CD4-positive, alpha-beta memory T cell (primary cell): ENCODE measurements around the gene DEPDC7. TPM values are rescaled to one million over a fixed set of nuclear protein-coding genes. Genes with fewer than 3 reads are reported as not detected.
A peak's percentile ranks its signal among the peaks of the same experiment; 100 is the strongest.

Source experiments
- CTCF ChIA-PET: fragments of 350-600 bp; sonication (Branson Sonifier 250); formaldehyde crosslinking; loops from one replicate; lab custom pipeline; 2021; ENCODE audit warnings: inconsistent platforms; ENCODE audit not compliant: partially characterized antibody; lab: Charles Lee
- POLR2A ChIA-PET: fragments of 350-600 bp; sonication (Branson Sonifier 250); formaldehyde crosslinking; loops from one replicate; lab custom pipeline; 2021; ENCODE audit not compliant: partially characterized antibody; lab: Charles Lee
- DNase-seq, 5 donors: peaks; one replicate each; pipeline versions ENCODE4 v3.0.0 to v3.0.0-alpha.2; 2020 to 2022; ENCODE audit warnings: mixed read lengths in 1 of 5
- H3K27ac ChIP-seq: one replicate; pipeline ENCODE4 v1.7.0; 2013; ENCODE audit warnings: low read depth, low read length
- H3K27me3 ChIP-seq: 2 replicates; pipeline ENCODE4 v1.7.0; 2013; ENCODE audit warnings: mild to moderate bottlenecking, low read length, moderate library complexity; ENCODE audit not compliant: insufficient read depth
- H3K36me3 ChIP-seq: 2 replicates; pipeline ENCODE4 v1.7.0; 2013; ENCODE audit warnings: mild to moderate bottlenecking, low read length, moderate library complexity; ENCODE audit not compliant: insufficient read depth
- H3K4me1 ChIP-seq: 2 replicates; pipeline ENCODE4 v1.7.0; 2013; ENCODE audit warnings: mild to moderate bottlenecking, low read length, moderate library complexity; ENCODE audit not compliant: insufficient read depth
- H3K4me3 ChIP-seq, 2 donors: one replicate each; pipeline ENCODE4 v1.7.0; 2013; ENCODE audit warnings: low read length in 2 of 2, mild to moderate bottlenecking in 1 of 2
- H3K9me3 ChIP-seq, 2 donors: one replicate each; pipeline ENCODE4 v1.7.0; 2013; ENCODE audit warnings: low read length in 2 of 2, control low read depth in 1 of 2; ENCODE audit not compliant: control insufficient read depth in 1 of 2
- H3K27ac Mint-ChIP-seq, 7 donors: one replicate each; pipeline ENCODE4 v1.8.0; 2020 to 2021; ENCODE audit warnings: mixed read lengths in 7 of 7, mild to moderate bottlenecking in 6 of 7, inconsistent platforms in 3 of 7, moderate library complexity in 3 of 7
- H3K27me3 Mint-ChIP-seq, 2 donors: one replicate each; pipeline ENCODE4 v1.8.0; 2020 to 2021; ENCODE audit warnings: mixed read lengths in 2 of 2
- H3K36me3 Mint-ChIP-seq, 2 donors: one replicate each; pipeline ENCODE4 v1.8.0; 2020 to 2021; ENCODE audit warnings: mixed read lengths in 2 of 2, inconsistent platforms in 1 of 2, mild to moderate bottlenecking in 1 of 2
- H3K4me1 Mint-ChIP-seq, 4 donors: one replicate each; pipeline ENCODE4 v1.8.0; 2020 to 2021; ENCODE audit warnings: mixed read lengths in 4 of 4, mild to moderate bottlenecking in 1 of 4
- H3K4me3 Mint-ChIP-seq, 8 donors: one replicate each; pipeline ENCODE4 v1.8.0; 2020 to 2021; ENCODE audit warnings: mixed read lengths in 8 of 8, mild to moderate bottlenecking in 7 of 8, moderate library complexity in 6 of 8, inconsistent platforms in 3 of 8
- H3K9me3 Mint-ChIP-seq, 8 donors: one replicate each; pipeline ENCODE4 v1.8.0; 2020 to 2021; ENCODE audit warnings: mixed read lengths in 8 of 8, mild to moderate bottlenecking in 5 of 8, inconsistent platforms in 3 of 8, moderate library complexity in 1 of 8
- intact Hi-C: fragments of 100-400 bp; cut with micrococcal nuclease; formaldehyde crosslinking; loops from one replicate; pipeline ENCODE4 v1.15.1; 2023
- polyA plus RNA-seq, 2 donors: library from polyadenylated mRNA; unstranded; fragments of 300-500 nt; fragmentation: Illumina TruSeq; gene quantifications; one replicate each; pipeline ENCODE4 v1.2.3, GENCODE V29; 2021
- total RNA-seq, 2 experiments: library from RNA; stranded (reverse); gene quantifications; one replicate each; pipeline ENCODE4 v1.2.3, GENCODE V29; 2021

The DEPDC7 gene
- total and polyA plus RNA-seq, 4 experiments from 2014 or later = 0.37 to 1.9 (median 1.0) TPM

DNA sequence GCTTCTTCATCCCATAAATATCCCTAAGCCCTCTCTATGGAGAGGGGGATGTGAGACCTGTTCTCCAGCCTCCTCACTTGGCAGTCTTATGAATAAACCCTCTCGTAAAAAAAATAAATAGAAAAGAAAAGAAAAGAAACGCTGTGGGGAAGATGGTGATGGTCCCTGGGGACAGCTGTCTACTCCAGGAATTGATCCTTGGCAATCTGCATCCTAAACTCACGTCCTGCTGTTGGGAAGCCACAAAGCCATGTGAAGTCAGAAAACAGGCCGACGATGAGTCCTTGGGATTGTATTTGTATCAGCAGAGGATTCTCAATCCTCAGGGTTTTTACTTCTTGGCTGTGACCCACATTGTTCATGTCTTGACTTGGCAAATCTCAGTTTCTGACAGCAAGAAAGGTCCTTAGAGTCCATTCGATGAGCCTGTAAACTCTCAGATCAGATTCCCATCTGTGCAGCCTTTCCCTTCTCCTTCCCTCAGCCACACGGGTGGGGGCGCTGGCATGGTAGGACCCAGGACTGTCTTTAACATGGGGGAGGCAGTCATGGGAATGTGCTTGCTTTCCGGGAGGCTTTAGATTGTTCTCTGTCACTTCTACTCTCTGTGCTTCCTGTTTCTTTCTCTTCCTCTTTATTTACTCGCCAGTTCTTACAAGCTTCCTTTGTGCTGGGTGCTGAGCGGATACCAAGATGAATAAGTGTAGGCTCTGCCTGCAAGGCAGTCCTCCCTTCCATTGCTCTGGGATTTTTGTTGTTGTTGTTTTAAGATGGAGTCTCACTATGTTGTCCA lies 48.6 kb downstream of the DEPDC7 start:
- Histone ChIP-seq H3K27me3 (no peaks in the 10 kb centered on the region), H3K27ac (no peak overlapping the region), H3K4me3 (no peak overlapping the region), H3K9me3 (no peaks in the 10 kb centered on the region), H3K36me3 (peaks cover 24% of the 10 kb centered on the region), H3K4me1 (peaks cover 5% of the 10 kb centered on the region)
- no peaks in the 10 kb centered on the region for H3K27me3 Mint-ChIP-seq
- H3K9me3 Mint-ChIP-seq = no peaks in the 10 kb centered on the region
- no peak for DNase-seq
- H3K4me3 Mint-ChIP-seq = peak overlapping the region in 2 of 8 donors; percentile 7 to 27
- intact Hi-C loops = loop anchor here (2.0 kb wide), 3 partner anchors 25 to 255 kb away; partner anchors contain the start of gene TCP11L1
- H3K4me1 Mint-ChIP-seq = peaks cover 18 to 30% (median 25%) of the 10 kb centered on the region in 4 donors
- peaks cover 30 to 60% of the 10 kb centered on the region in 2 donors for H3K36me3 Mint-ChIP-seq
- H3K27ac Mint-ChIP-seq = peak overlapping the region in 4 of 7 donors; percentile 1 to 77 (median 45)
- ChIA-PET CTCF (interaction anchor here (0.7 to 10.7 kb wide), 15 partner anchors 18 to 255 kb away, joined by 3 to 394 read pairs (median 4); no protein-coding TSS in a partner anchor), POLR2A (no interaction called here)

DNA sequence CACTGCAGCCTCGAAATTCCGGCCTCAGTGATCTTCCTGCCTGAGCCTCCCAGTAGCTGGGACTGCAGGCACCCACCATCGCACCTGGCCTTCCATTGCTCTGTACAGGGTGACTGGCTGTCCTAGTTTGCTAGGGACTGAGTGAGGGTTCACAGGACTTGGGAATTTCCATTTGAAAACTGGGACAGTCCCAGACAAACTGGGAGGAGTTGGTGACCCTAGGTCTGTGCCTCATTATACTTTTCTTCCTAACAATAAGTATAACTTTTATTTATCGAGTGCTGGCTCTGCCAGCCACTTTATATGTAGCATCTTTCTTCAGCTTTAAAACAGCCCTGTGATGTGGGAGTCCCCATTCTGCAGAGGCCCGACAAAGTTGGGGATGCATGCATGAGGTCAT lies 49.2 kb downstream of the DEPDC7 start:
- ChIA-PET CTCF (interaction anchor here (0.7 to 10.7 kb wide), 32 partner anchors 9 to 256 kb away, joined by 3 to 394 read pairs (median 5); partner anchors contain the start of genes DEPDC7, QSER1 and TCP11L1), POLR2A (interaction anchor here (1.5 kb wide), 1 partner anchor 104 kb away, joined by 8 read pairs; no protein-coding TSS in a partner anchor)
- no peak overlapping the region for H3K27ac ChIP-seq
- Mint-ChIP-seq H3K36me3 (peaks cover 24 to 56% of the 10 kb centered on the region in 2 donors), H3K27me3 (no peaks in the 10 kb centered on the region), H3K4me1 (peaks cover 15 to 30% (median 25%) of the 10 kb centered on the region in 4 donors), H3K27ac (peak overlapping the region in 1 of 7 donors; percentile 77), H3K9me3 (no peaks in the 10 kb centered on the region), H3K4me3 (peak overlapping the region in 1 of 8 donors; percentile 27)
- DNase-seq = no peak
- no peaks in the 10 kb centered on the region for H3K27me3 ChIP-seq
- H3K9me3 ChIP-seq = no peaks in the 10 kb centered on the region
- no peak overlapping the region for H3K4me3 ChIP-seq
- intact Hi-C loops = loop anchor here (1.0 to 5.0 kb wide), 5 partner anchors 26 to 256 kb away; partner anchors contain the start of gene TCP11L1
- H3K4me1 ChIP-seq = peaks cover 5% of the 10 kb centered on the region
- H3K36me3 ChIP-seq = peaks cover 24% of the 10 kb centered on the region

DNA sequence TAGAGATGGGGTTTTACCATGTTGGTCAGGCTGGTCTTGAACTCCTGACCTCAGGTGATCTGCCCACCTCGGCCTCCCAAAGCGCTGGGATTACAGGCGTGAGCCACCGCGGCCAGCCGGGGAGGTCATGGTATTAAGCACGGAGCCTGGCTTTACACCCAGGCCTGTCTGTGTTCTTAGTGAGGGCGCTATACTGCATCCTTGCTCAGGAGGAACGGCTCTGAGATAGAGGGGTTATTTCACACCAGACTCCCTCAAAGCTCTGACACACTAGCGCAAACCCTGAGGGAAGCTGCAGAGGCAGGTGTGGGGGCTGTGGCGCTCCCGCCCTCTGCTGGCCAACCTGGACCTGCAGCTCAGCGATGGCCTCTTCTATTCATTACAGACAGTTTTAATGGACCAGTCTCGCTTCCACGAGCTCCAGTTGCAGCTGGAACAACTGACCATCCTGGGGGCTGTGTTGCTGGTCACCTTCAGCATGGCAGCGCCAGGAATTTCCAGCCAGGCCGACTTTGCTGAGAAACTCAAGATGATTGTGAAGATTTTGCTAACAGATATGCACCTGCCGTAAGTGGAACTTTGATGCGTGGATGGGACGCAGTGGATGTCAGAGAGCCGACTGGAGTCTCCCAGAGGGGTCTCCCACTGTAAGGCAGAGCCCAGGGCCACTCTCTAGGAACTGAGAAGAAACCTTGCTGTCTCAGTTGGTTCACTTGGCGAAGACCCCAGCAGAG lies 49.9 kb downstream of the DEPDC7 start:
- peaks cover 15 to 30% (median 25%) of the 10 kb centered on the region in 4 donors for H3K4me1 Mint-ChIP-seq
- H3K4me3 Mint-ChIP-seq = no peak overlapping the region
- H3K9me3 ChIP-seq = no peaks in the 10 kb centered on the region
- POLR2A ChIA-PET = interaction anchor here (0.8 to 1.5 kb wide), 3 partner anchors 19 to 104 kb away, joined by 3 to 8 read pairs (median 3); partner anchors contain the start of gene DEPDC7
- H3K4me1 ChIP-seq = peaks cover 5% of the 10 kb centered on the region
- H3K9me3 Mint-ChIP-seq = no peaks in the 10 kb centered on the region
- peak; percentile 66 to 72 (median 67) for DNase-seq
- H3K4me3 ChIP-seq = no peak overlapping the region
- H3K27me3 ChIP-seq = no peaks in the 10 kb centered on the region
- no peaks in the 10 kb centered on the region for H3K27me3 Mint-ChIP-seq
- intact Hi-C loops = loop anchor here (1.0 to 5.0 kb wide), 5 partner anchors 27 to 257 kb away; partner anchors contain the start of gene TCP11L1
- peak overlapping the region in 1 of 7 donors; percentile 64 for H3K27ac Mint-ChIP-seq
- H3K36me3 ChIP-seq = peaks cover 22% of the 10 kb centered on the region
- CTCF ChIA-PET = interaction anchor here (0.5 to 10.7 kb wide), 42 partner anchors 10 to 257 kb away, joined by 3 to 394 read pairs (median 4); partner anchors contain the start of genes DEPDC7, QSER1 and TCP11L1
- H3K27ac ChIP-seq = no peak overlapping the region
- H3K36me3 Mint-ChIP-seq = peaks cover 20 to 49% of the 10 kb centered on the region in 2 donors

DNA sequence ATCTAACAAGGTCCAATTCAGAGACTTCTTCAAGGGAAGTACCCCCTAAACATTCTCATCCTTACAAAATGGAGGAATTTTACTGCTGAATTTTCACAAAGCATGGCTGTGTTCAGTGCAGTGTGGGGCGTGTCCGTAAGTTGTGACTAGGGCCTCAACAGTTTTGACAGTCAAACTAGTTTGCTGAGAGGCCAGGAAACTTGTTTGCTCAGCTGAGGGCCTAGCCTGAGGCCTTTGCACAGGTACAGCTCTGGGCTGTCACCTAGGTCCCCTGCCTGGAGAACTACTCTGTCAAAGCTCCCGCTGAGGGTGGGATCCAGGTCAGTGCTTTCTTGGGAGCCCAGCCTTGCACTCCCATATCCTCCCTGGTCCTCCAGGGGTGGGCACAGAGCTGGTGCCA lies 51.6 kb downstream of the DEPDC7 start:
- H3K4me1 Mint-ChIP-seq = peaks cover 15 to 29% (median 22%) of the 10 kb centered on the region in 4 donors
- no peak overlapping the region for H3K27ac Mint-ChIP-seq

DNA sequence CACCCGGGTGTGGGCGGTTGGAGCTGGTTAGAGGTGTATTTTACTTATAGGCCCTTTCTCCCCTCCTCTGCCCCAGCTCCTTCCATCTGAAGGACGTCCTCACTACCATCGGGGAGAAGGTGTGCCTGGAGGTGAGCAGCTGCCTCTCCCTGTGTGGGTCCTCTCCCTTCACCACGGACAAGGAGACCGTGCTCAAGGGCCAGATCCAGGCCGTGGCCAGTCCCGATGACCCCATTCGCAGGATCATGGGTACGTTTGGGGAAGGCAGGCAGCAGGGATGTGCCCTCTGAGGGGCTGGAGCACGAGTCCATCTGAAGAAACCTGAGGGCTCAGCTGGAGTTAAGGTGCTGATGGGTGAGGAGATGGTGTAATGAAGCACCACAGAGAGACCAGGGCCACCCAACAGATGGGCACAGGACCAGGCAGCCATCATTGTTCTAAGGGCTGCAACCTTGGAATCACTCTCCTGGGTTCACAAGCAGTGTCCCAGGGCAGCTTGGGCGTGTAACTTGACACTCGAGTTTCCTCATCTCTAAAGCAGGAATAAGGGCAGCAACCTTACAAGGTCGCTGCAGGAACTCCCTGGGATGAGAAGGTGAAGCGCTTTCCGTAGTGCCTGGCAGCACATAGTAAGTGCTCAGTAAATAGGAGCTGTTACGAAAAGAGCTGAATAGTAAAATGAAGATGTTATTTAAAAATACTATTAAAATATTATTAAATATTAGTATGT lies 53.1 kb downstream of the DEPDC7 start:
- intact Hi-C loops = loop anchor here (5.0 kb wide), 1 partner anchor 196 kb away; no protein-coding TSS in a partner anchor
- DNase-seq = no peak
- POLR2A ChIA-PET = interaction anchor here (1.0 kb wide), 1 partner anchor 29 kb away, joined by 3 read pairs; the partner anchor contains the start of gene TCP11L1
- H3K4me1 Mint-ChIP-seq = peaks cover 9 to 16% (median 12%) of the 10 kb centered on the region in 4 donors
- Histone ChIP-seq H3K36me3 (peaks cover 37% of the 10 kb centered on the region), H3K4me3 (no peak overlapping the region), H3K4me1 (peaks cover 3% of the 10 kb centered on the region), H3K27me3 (no peaks in the 10 kb centered on the region), H3K27ac (no peak overlapping the region), H3K9me3 (no peaks in the 10 kb centered on the region)
- no peak overlapping the region for H3K4me3 Mint-ChIP-seq
- CTCF ChIA-PET = interaction anchor here (1.2 to 10.7 kb wide), 4 partner anchors 8 to 106 kb away, joined by 3 to 394 read pairs (median 4); no protein-coding TSS in a partner anchor
- H3K27ac Mint-ChIP-seq = no peak overlapping the region
- no peaks in the 10 kb centered on the region for H3K27me3 Mint-ChIP-seq
- peaks cover 29 to 56% of the 10 kb centered on the region in 2 donors for H3K36me3 Mint-ChIP-seq
- no peaks in the 10 kb centered on the region for H3K9me3 Mint-ChIP-seq

More for the DNA sequence above, 51.6 kb downstream of the DEPDC7 start:
- no peaks in the 10 kb centered on the region for H3K9me3 ChIP-seq
- ChIA-PET POLR2A (interaction anchor here (0.5 kb wide), 1 partner anchor 15 kb away, joined by 3 read pairs; no protein-coding TSS in a partner anchor), CTCF (interaction anchor here (1.1 to 10.7 kb wide), 5 partner anchors 10 to 189 kb away, joined by 3 to 394 read pairs (median 4); no protein-coding TSS in a partner anchor)
- no peaks in the 10 kb centered on the region for H3K27me3 ChIP-seq
- no peaks in the 10 kb centered on the region for H3K27me3 Mint-ChIP-seq
- peaks cover 25% of the 10 kb centered on the region for H3K36me3 ChIP-seq
- H3K9me3 Mint-ChIP-seq = no peaks in the 10 kb centered on the region
- H3K4me1 ChIP-seq = peaks cover 5% of the 10 kb centered on the region
- peaks cover 22 to 52% of the 10 kb centered on the region in 2 donors for H3K36me3 Mint-ChIP-seq
- no peak overlapping the region for H3K4me3 ChIP-seq
- H3K4me3 Mint-ChIP-seq = no peak overlapping the region
- DNase-seq = no peak
- intact Hi-C loops = loop anchor here (5.0 kb wide), 1 partner anchor 195 kb away; no protein-coding TSS in a partner anchor
- no peak overlapping the region for H3K27ac ChIP-seq

DNA sequence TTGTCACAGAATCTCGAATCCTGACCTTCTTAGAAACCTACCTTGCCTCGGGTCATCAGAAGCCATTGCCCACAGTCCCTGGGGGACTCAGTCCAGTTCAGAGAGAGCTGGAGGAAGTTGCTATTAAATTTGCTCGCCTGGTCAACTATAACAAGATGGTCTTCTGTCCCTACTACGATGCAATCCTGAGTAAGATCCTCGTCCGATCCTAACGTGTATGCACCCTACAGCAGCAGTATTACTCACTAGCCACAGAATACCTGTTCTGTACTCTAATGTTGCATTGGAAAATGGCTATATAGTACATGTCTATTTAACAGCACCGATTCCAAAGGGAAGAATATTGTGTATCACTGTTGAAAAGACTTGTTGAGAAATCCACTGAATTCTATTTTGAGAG lies 56.8 kb downstream of the DEPDC7 start:
- no peak overlapping the region for H3K27ac Mint-ChIP-seq
- ChIA-PET POLR2A (no interaction called here), CTCF (no interaction called here)

More for the DNA sequence above, 56.8 kb downstream of the DEPDC7 start:
- Mint-ChIP-seq H3K9me3 (no peaks in the 10 kb centered on the region), H3K27me3 (no peaks in the 10 kb centered on the region), H3K4me1 (no peaks in the 10 kb centered on the region), H3K36me3 (peaks cover 39 to 61% of the 10 kb centered on the region in 2 donors), H3K4me3 (no peak overlapping the region)
- peaks cover 46% of the 10 kb centered on the region for H3K36me3 ChIP-seq
- H3K27me3 ChIP-seq = no peaks in the 10 kb centered on the region
- intact Hi-C loops = no loop called here
- no peaks in the 10 kb centered on the region for H3K9me3 ChIP-seq
- H3K27ac ChIP-seq = no peak overlapping the region
- no peaks in the 10 kb centered on the region for H3K4me1 ChIP-seq
- H3K4me3 ChIP-seq = no peak overlapping the region
- DNase-seq = no peak
